Pancreas (tissue), 10 donors: Measurements from ENCODE around the gene OR52E6. TPM values are rescaled to one million over a fixed set of nuclear protein-coding genes. Genes with fewer than 3 reads are reported as not detected.

Experiments used
- ATAC-seq, 4 donors: fragments of 200-7000 bp; cut with Tn5 transposase; one replicate each; pipeline versions ENCODE4 v1.8.0 to v1.9.1; 2020; ENCODE audit warnings: mild to moderate bottlenecking in 4 of 4, moderate library complexity in 4 of 4
- DNase-seq, 6 donors: peaks; one replicate each; pipeline ENCODE4 v3.0.0-alpha.2; 2020
- FAIRE-seq: peaks from 2 replicates; lab custom pipeline; 2012; peaks lifted over from hg19 to GRCh38; lab: Jason Lieb, UNC
- H3K27ac ChIP-seq, 4 donors: fragments of 200-600 bp; sonication (generic); 1 replicate in 3 of 4; 2 replicates in 1 of 4; pipeline versions ENCODE4 v1.5.0 to v1.8.0; 2020
- H3K27me3 ChIP-seq, 4 donors: fragments of 200-600 bp; one replicate each; pipeline ENCODE4 v1.8.0; 2021
- H3K36me3 ChIP-seq, 3 donors: fragments of 200-600 bp; sonication (generic) in 1 of 3; one replicate each; pipeline versions ENCODE4 v1.5.0 to v1.8.0; 2020 to 2021
- H3K4me1 ChIP-seq, 3 donors: fragments of 200-600 bp; one replicate each; pipeline ENCODE4 v1.8.0; 2021
- H3K4me3 ChIP-seq, 4 donors: fragments of 200-600 bp; sonication (generic) in 2 of 4; one replicate each; pipeline versions ENCODE4 v1.5.0 to v1.8.0; 2020 to 2021
- H3K9me3 ChIP-seq, 4 donors: fragments of 200-600 bp; one replicate each; pipeline ENCODE4 v1.8.0; 2021
- WGBS, 2 donors: extraction: QIAGEN DNeasy Blood & Tissue Kit; methylation state at CpG; one replicate each; pipeline ENCODE4 v1.1.7; 2013; 5-methylcytosine and 5-hydroxymethylcytosine counted together
- intact Hi-C, 3 donors: fragments of 100-400 bp; cut with DNase I; formaldehyde crosslinking; loops; one replicate each; pipeline versions ENCODE4 v1.11.1 to v1.14.2; 2022
- polyA plus RNA-seq, 2 donors: library from polyadenylated mRNA; stranded (reverse); fragments of 200-250 nt; gene quantifications; one replicate each; pipeline ENCODE4 v1.2.3, GENCODE V29; 2013
- total RNA-seq, 6 donors: library from RNA; stranded (reverse); fragmentation: NEBNext Ultra II Directional in 4 of 6; extraction: Animal tissue kit (Norgen Biotek cat#: 25700) in 4 of 6; gene quantifications; one replicate each; pipeline versions ENCODE4 v1.2.1 to v1.2.4, GENCODE V29; 2021 to 2023
- TF ChIP-seq, protein P1 (sequence below), 4 donors: fragments of 200-600 bp; sonication (generic) in 3 of 4; IDR thresholded peaks; one replicate each; pipeline versions ENCODE4 v1.5.0 to v1.8.0; 2021; ENCODE audit warnings: antibody characterized with exemption in 4 of 4
- donor health status: healthy with polysubstance abuse.
- donor health status: DM: no; HTN: no; CAD: no; lungs with moderate emphysema.
- donor health status: DM: no; HTN: no; CAD: no.
- donor health status: control.
- donor health status: control.
- donor health status: Bipolar disorder and iron deficiency.
- donor health status: DM: yes; HTN: yes; CAD: no.
- donor health status: DM: no; HTN: no; CAD: no.
- donor health status: DM: no; HTN: no; CAD: no.
- donor health status: DM: yes; HTN: yes; CAD: no.

Gene OR52E6
- total and polyA plus RNA-seq, 8 donors: not detected

- no peaks in the 10 kb centered on the region for H3K36me3 ChIP-seq
- FAIRE-seq (no peak), DNase-seq (peak in 5 of 6 donors; percentile 39 to 79 (median 71)), ATAC-seq (peak; percentile 92 to 99 (median 98))
- H3K27ac ChIP-seq: peak within 1 kb of the TSS in 2 of 4 donors; percentile 13 to 18
- H3K9me3 ChIP-seq: no peaks in the 10 kb centered on the region
- intact Hi-C loops: loop anchor here in 2 of 3 donors (5.0 to 10.0 kb wide), 2 partner anchors 336 to 684 kb away; no protein-coding TSS in a partner anchor
- peaks cover 0 to 3% (median 0%) of the 10 kb centered on the region in 3 donors for H3K4me1 ChIP-seq
- no peaks in the 10 kb centered on the region for H3K27me3 ChIP-seq
- H3K4me3 ChIP-seq: peak within 1 kb of the TSS; percentile 13 to 63 (median 26)
- WGBS, 2 donors: 4 to 8% methylated on average over 24 of the region's 24 CpGs
- TF ChIP-seq, protein P1, sequence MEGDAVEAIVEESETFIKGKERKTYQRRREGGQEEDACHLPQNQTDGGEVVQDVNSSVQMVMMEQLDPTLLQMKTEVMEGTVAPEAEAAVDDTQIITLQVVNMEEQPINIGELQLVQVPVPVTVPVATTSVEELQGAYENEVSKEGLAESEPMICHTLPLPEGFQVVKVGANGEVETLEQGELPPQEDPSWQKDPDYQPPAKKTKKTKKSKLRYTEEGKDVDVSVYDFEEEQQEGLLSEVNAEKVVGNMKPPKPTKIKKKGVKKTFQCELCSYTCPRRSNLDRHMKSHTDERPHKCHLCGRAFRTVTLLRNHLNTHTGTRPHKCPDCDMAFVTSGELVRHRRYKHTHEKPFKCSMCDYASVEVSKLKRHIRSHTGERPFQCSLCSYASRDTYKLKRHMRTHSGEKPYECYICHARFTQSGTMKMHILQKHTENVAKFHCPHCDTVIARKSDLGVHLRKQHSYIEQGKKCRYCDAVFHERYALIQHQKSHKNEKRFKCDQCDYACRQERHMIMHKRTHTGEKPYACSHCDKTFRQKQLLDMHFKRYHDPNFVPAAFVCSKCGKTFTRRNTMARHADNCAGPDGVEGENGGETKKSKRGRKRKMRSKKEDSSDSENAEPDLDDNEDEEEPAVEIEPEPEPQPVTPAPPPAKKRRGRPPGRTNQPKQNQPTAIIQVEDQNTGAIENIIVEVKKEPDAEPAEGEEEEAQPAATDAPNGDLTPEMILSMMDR (IDR thresholded peaks at IDR 0.05): peak; percentile 50 to 72 (median 62)
Measured at GRCh38 chr11:5808500-5809121, 33.1 kb downstream of the OR52E6 start, which contains the start of gene OR52N2. OR52N2 (plus strand) TSS chr11:5808924; CDS start chr11:5820336, 11,412 bp downstream.

DNA sequence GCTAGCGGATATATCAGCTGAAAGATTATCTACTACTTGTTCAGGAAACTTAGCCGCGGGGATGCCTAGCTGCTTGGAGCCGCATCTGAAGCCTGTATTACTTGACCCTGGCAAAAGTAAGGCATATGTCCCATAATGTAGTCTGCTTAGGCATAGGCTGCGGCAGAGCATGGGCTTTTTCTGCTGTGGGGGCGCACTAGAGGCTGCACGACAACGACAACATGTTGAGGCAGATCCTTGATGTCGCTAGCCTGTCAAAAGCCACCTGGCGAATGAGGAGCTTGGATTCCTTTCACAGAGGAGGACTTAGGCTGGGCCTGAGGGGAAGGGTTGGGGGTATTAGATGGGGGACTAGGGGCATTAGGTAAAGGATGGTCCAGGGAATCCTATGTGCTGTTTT is 34.1 kb downstream of the OR52E6 start:
- intact Hi-C loops: loop anchor here in 2 of 3 donors (5.0 to 10.0 kb wide), 2 partner anchors 335 to 683 kb away; no protein-coding TSS in a partner anchor
- no peaks in the 10 kb centered on the region for H3K36me3 ChIP-seq
- 55 to 57% methylated on average over 10 of the region's 10 CpGs for WGBS, 2 donors
- no peak overlapping the region for H3K27ac ChIP-seq
- H3K4me3 ChIP-seq: no peak overlapping the region
- H3K9me3 ChIP-seq: no peaks in the 10 kb centered on the region
- DNase-seq: no peak
- no peak for ATAC-seq
- FAIRE-seq: no peak
- TF ChIP-seq, protein P1 (IDR thresholded peaks at IDR 0.05): no peak
- no peaks in the 10 kb centered on the region for H3K27me3 ChIP-seq
- peaks cover 0 to 3% (median 0%) of the 10 kb centered on the region in 3 donors for H3K4me1 ChIP-seq

DNA sequence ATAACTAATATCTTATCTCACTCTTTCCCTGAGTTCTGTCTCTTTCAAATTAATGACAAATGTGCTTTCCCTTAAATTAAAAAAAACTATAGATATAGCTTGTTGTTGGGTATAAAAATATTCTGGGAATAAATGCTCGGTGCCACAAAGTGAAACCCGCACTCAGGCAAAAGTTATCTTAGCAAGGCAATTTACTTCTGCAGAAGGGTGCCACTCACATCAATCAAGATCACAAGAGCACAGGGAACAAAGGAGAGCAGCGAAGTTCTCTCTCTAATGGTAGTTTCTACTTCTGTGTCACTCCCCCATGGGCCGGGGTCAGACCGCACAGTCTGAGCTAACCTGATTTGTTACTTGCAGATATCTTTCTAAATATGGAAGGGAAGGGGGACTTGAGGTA is 37.7 kb downstream of the OR52E6 start:
- no peaks in the 10 kb centered on the region for H3K4me1 ChIP-seq
- no peak overlapping the region for H3K4me3 ChIP-seq
- WGBS, 2 donors: 82 to 83% methylated on average over 5 of the region's 5 CpGs
- DNase-seq (no peak), FAIRE-seq (no peak), ATAC-seq (no peak)
- intact Hi-C loops: loop anchor here in 1 of 3 donors (10.0 kb wide), 1 partner anchor 679 kb away; no protein-coding TSS in a partner anchor
- TF ChIP-seq, protein P1 (IDR thresholded peaks at IDR 0.05): no peak
- H3K27ac ChIP-seq: no peak overlapping the region
- no peaks in the 10 kb centered on the region for H3K27me3 ChIP-seq
- no peaks in the 10 kb centered on the region for H3K9me3 ChIP-seq
- no peaks in the 10 kb centered on the region for H3K36me3 ChIP-seq

- DNase-seq (no peak), ATAC-seq (no peak), FAIRE-seq (no peak)
- Histone ChIP-seq H3K27me3 (no peaks in the 10 kb centered on the region), H3K36me3 (no peaks in the 10 kb centered on the region), H3K27ac (no peak overlapping the region), H3K4me3 (no peak overlapping the region), H3K9me3 (no peaks in the 10 kb centered on the region), H3K4me1 (no peaks in the 10 kb centered on the region)
- intact Hi-C loops: no loop called here
- TF ChIP-seq, protein P1 (IDR thresholded peaks at IDR 0.05): no peak
- WGBS, 2 donors: 66 to 81% methylated on average over 6 of the region's 6 CpGs
Measured at GRCh38 chr11:5796541-5796940, 45.2 kb downstream of the OR52E6 start.

- WGBS, 2 donors: 53 to 66% methylated on average over 3 of the region's 3 CpGs
Measured at GRCh38 chr11:5791165-5791564, 50.5 kb downstream of the OR52E6 start, which contains the start of gene OR52N1. OR52N1 (minus strand) TSS chr11:5791265; CDS start chr11:5788816, 2,449 bp downstream.

More at GRCh38 chr11:5791165-5791564, 50.5 kb downstream of the OR52E6 start, which contains the start of gene OR52N1:
- Histone ChIP-seq H3K36me3 (no peaks in the 10 kb centered on the region), H3K27ac (no peak within 1 kb of the TSS), H3K27me3 (no peaks in the 10 kb centered on the region), H3K9me3 (no peaks in the 10 kb centered on the region), H3K4me1 (no peaks in the 10 kb centered on the region), H3K4me3 (no peak within 1 kb of the TSS)
- TF ChIP-seq, protein P1 (IDR thresholded peaks at IDR 0.05): no peak
- FAIRE-seq: no peak
- intact Hi-C loops: no loop called here
- no peak for DNase-seq
- ATAC-seq: no peak
